GM23338 (cell line): ENCODE data around the gene RENBP. TPM values are rescaled to one million over a fixed set of nuclear protein-coding genes. Genes with fewer than 3 reads are reported as not detected.

Experiments used
- ATAC-seq: fragments of 200-7000 bp; cut with Tn5 transposase; 3 replicates; pipeline ENCODE4 v1.9.1; 2020
- DNase-seq: peaks from one replicate; pipeline ENCODE4 v3.0.0-alpha.2; 2015; ENCODE audit warnings: low spot score
- H2AFZ ChIP-seq: fragments of 200-600 bp; sonication (generic); 2 replicates; pipeline ENCODE4 v1.8.0; 2016; ENCODE audit warnings: antibody characterized with exemption, mild to moderate bottlenecking, moderate library complexity
- H3F3A ChIP-seq: fragments of 200-600 bp; sonication (generic); replicated peaks from 2 replicates; pipeline ENCODE4 v1.8.0; 2017; ENCODE audit warnings: antibody characterized with exemption, mixed run types, low read depth
- H3K27ac ChIP-seq: fragments of 200-600 bp; sonication (generic); 2 replicates; pipeline ENCODE4 v1.6.1; 2016; ENCODE audit warnings: low read depth
- H3K27me3 ChIP-seq: fragments of 200-600 bp; sonication (generic); 2 replicates; pipeline ENCODE4 v1.8.0; 2016; ENCODE audit warnings: mild to moderate bottlenecking, mixed run types, moderate library complexity; ENCODE audit not compliant: insufficient read depth
- H3K36me3 ChIP-seq: fragments of 200-600 bp; sonication (generic); 2 replicates; pipeline ENCODE4 v1.8.0; 2016; ENCODE audit warnings: mild to moderate bottlenecking; ENCODE audit not compliant: insufficient read depth
- H3K4me1 ChIP-seq: fragments of 200-600 bp; sonication (generic); 2 replicates; pipeline ENCODE4 v1.8.0; 2016; ENCODE audit warnings: mild to moderate bottlenecking, moderate library complexity; ENCODE audit not compliant: insufficient read depth
- H3K4me2 ChIP-seq: fragments of 200-600 bp; sonication (generic); 2 replicates; pipeline ENCODE4 v1.7.1; 2017; ENCODE audit warnings: mixed run types
- H3K4me3 ChIP-seq: fragments of 200-600 bp; sonication (generic); 2 replicates; pipeline ENCODE4 v1.6.1; 2016; ENCODE audit warnings: mixed run types
- H3K79me2 ChIP-seq: fragments of 200-600 bp; sonication (generic); replicated peaks from 2 replicates; pipeline ENCODE4 v1.8.0; 2017; ENCODE audit warnings: mild to moderate bottlenecking; ENCODE audit not compliant: insufficient read depth
- H3K9me2 ChIP-seq: fragments of 200-600 bp; sonication (generic); 2 replicates; pipeline ENCODE4 v1.8.0; 2017; ENCODE audit not compliant: insufficient read depth
- H4K20me1 ChIP-seq: fragments of 200-600 bp; sonication (generic); replicated peaks from 2 replicates; pipeline ENCODE4 v1.8.0; 2017; ENCODE audit warnings: mild to moderate bottlenecking; ENCODE audit not compliant: insufficient read depth
- H3K27ac Mint-ChIP-seq: 2 replicates; pipeline ENCODE4 v1.8.0; 2020; ENCODE audit warnings: inconsistent platforms, mild to moderate bottlenecking, moderate library complexity, mixed read lengths
- H3K27me3 Mint-ChIP-seq: 3 replicates; pipeline ENCODE4 v1.8.0; 2022; ENCODE audit warnings: low read depth, mild to moderate bottlenecking, moderate library complexity, mixed read lengths, inconsistent platforms; ENCODE audit not compliant: insufficient read depth, poor library complexity
- H3K36me3 Mint-ChIP-seq: 3 replicates; pipeline ENCODE4 v1.8.0; 2021; ENCODE audit warnings: low read depth, mild to moderate bottlenecking, inconsistent platforms, moderate library complexity, mixed read lengths
- H3K4me1 Mint-ChIP-seq: 3 replicates; pipeline ENCODE4 v1.8.0; 2020; ENCODE audit warnings: mild to moderate bottlenecking, inconsistent platforms, mixed read lengths
- H3K4me3 Mint-ChIP-seq: 3 replicates; pipeline ENCODE4 v1.8.0; 2021; ENCODE audit warnings: moderate library complexity, mild to moderate bottlenecking, inconsistent platforms, mixed read lengths
- H3K9me3 Mint-ChIP-seq: 3 replicates; pipeline ENCODE4 v1.8.0; 2020; ENCODE audit warnings: moderate library complexity, mild to moderate bottlenecking, inconsistent platforms, mixed read lengths
- CREB1 ChIP-seq: fragments of 250-450 bp; sonication (Bioruptor Pico); IDR thresholded peaks from 2 replicates; pipeline ENCODE4 v1.5.0; 2020; ENCODE audit warnings: low read depth, mild to moderate bottlenecking, moderate library complexity
- CTCF ChIP-seq, 2 experiments: fragments of 200-600 bp in 1 of 2; sonication (generic) in 1 of 2; conservative IDR thresholded peaks; 2 replicates each; pipeline versions ENCODE4 v1.5.1 to v1.6.1; 2016 to 2017; ENCODE audit warnings: antibody characterized with exemption in 2 of 2, low read depth in 2 of 2, mild to moderate bottlenecking in 2 of 2, moderate library complexity in 1 of 2
- ETS1 ChIP-seq: IDR thresholded peaks from 2 replicates; pipeline ENCODE4 v1.6.1; 2016; ENCODE audit warnings: antibody characterized with exemption
- EZH2 ChIP-seq: fragments of 200-600 bp; sonication (generic); IDR thresholded peaks from one replicate; pipeline ENCODE4 v1.8.0; 2017; ENCODE audit warnings: antibody characterized with exemption, mild to moderate bottlenecking, low read depth; ENCODE audit not compliant: unreplicated experiment
- EZH2phosphoT487 ChIP-seq: fragments of 200-600 bp; sonication (generic); IDR thresholded peaks from one replicate; pipeline ENCODE4 v1.8.1; 2018; ENCODE audit warnings: antibody characterized with exemption; ENCODE audit not compliant: unreplicated experiment
- JUNB ChIP-seq: IDR thresholded peaks from one replicate; pipeline ENCODE4 v1.6.1; 2016; ENCODE audit warnings: antibody characterized with exemption; ENCODE audit not compliant: unreplicated experiment
- NANOG ChIP-seq: IDR thresholded peaks from 2 replicates; pipeline ENCODE4 v1.6.1; 2016; ENCODE audit warnings: antibody characterized with exemption, borderline replicate concordance
- POLR2AphosphoS5 ChIP-seq: IDR thresholded peaks from 2 replicates; pipeline ENCODE4 v1.6.1; 2016; ENCODE audit warnings: antibody characterized with exemption, low read depth
- REST ChIP-seq: IDR thresholded peaks from one replicate; pipeline ENCODE4 v1.6.1; 2018; ENCODE audit warnings: antibody characterized with exemption; ENCODE audit not compliant: unreplicated experiment
- STAT1 ChIP-seq: IDR thresholded peaks from one replicate; pipeline ENCODE4 v1.6.1; 2016; ENCODE audit warnings: antibody characterized with exemption; ENCODE audit not compliant: unreplicated experiment
- ZNF114 ChIP-seq: fragments of 250-450 bp; sonication (Bioruptor Pico); IDR thresholded peaks from 2 replicates; pipeline ENCODE4 v1.5.0; 2020; ENCODE audit warnings: mild to moderate bottlenecking, moderate library complexity
- ZNF331 ChIP-seq: fragments of 250-450 bp; sonication (Bioruptor Pico); IDR thresholded peaks from 2 replicates; pipeline ENCODE4 v1.5.0; 2020; ENCODE audit warnings: low read depth, mild to moderate bottlenecking, moderate library complexity
- ZNF462 ChIP-seq: fragments of 250-450 bp; sonication (Bioruptor Pico); IDR thresholded peaks from 2 replicates; pipeline ENCODE4 v1.5.0; 2020; ENCODE audit warnings: mild to moderate bottlenecking, moderate library complexity
- polyA plus RNA-seq: library from polyadenylated mRNA; unstranded; fragments of >200 nt; fragmentation: Nextera tagmentation; extraction: Ambion mirVana; gene quantifications from 2 replicates; pipeline ENCODE4 v1.2.1, GENCODE V29; 2016
- total RNA-seq: library from RNA; depleted of rRNA; stranded (reverse); fragments of >200 nt; shearing (Covaris generic); gene quantifications from 2 replicates; pipeline ENCODE4 v1.2.3, GENCODE V29; 2014

RENBP gene
- total and polyA plus RNA-seq, 2 experiments from 2014 or later, result 2.0 to 10.3 TPM

GRCh38 chrX:153963546-153963945, 19.1 kb upstream of the RENBP start:
- peaks cover 14% of the 10 kb centered on the region for H3K27me3 Mint-ChIP-seq
- no peak overlapping the region for H3K4me3 Mint-ChIP-seq
- no peak overlapping the region for H3K27ac Mint-ChIP-seq
- H3K27me3 ChIP-seq, result no peaks in the 10 kb centered on the region
- no peaks in the 10 kb centered on the region for H3K9me2 ChIP-seq
- H2AFZ ChIP-seq, result no peak overlapping the region
- peaks cover 19% of the 10 kb centered on the region for H3K4me1 Mint-ChIP-seq
- H3K4me3 ChIP-seq, result no peak overlapping the region
- no peaks in the 10 kb centered on the region for H3K36me3 ChIP-seq
- H3K27ac ChIP-seq, result no peak overlapping the region
- TF ChIP-seq STAT1 (no peak), ETS1 (no peak), EZH2phosphoT487 (no peak), ZNF462 (no peak), REST (no peak), ZNF331 (CRISPR knock-in tag) (no peak), POLR2AphosphoS5 (no peak), CTCF (conservative IDR thresholded peaks at IDR 0.05; ENCODE audit: low read depth in 2 of 2) (no peak), CREB1 (CRISPR knock-in tag) (no peak), JUNB (no peak), NANOG (no peak), ZNF114 (CRISPR knock-in tag) (no peak), EZH2 (no peak)
- ATAC-seq, result no peak
- peaks cover 10% of the 10 kb centered on the region for H3K4me1 ChIP-seq
- DNase-seq, result no peak
- H3K9me3 Mint-ChIP-seq, result no peaks in the 10 kb centered on the region; the same call in 2 of the 3 replicates
- peaks cover 16% of the 10 kb centered on the region for H4K20me1 ChIP-seq
- H3K4me2 ChIP-seq, result no peak overlapping the region
- H3K36me3 Mint-ChIP-seq, result peaks cover 62% of the 10 kb centered on the region
- no peaks in the 10 kb centered on the region for H3F3A ChIP-seq
- H3K79me2 ChIP-seq, result peaks cover 57% of the 10 kb centered on the region
